H1 (cell line): ENCODE measurements around the gene LPCAT1. TPM values are rescaled to one million over a fixed set of nuclear protein-coding genes. Genes with fewer than 3 reads are reported as not detected.

Experiments used
- POLR2A ChIP-seq, 2 experiments: IDR thresholded peaks; 1 replicate in 1 of 2; 2 replicates in 1 of 2; pipeline ENCODE4 v1.6.1; 2011; ENCODE audit warnings: low read depth in 2 of 2, low read length in 2 of 2, mild to moderate bottlenecking in 2 of 2; ENCODE audit errors: control extremely low read depth in 1 of 2
- SP1 ChIP-seq: IDR thresholded peaks from 2 replicates; pipeline ENCODE4 v1.6.1; 2011; ENCODE audit warnings: low read depth, low read length
- SP4 ChIP-seq: IDR thresholded peaks from 2 replicates; pipeline ENCODE4 v1.6.1; 2012; ENCODE audit warnings: low read length, inconsistent platforms
- polyA plus RNA-seq, 7 experiments: library from polyadenylated mRNA; depleted of rRNA in 3 of 7; stranded (reverse) in 5 of 7; unstranded in 2 of 7; fragments of >200 nt in 5 of 7; fragments of 200-250 nt in 2 of 7; gene quantifications; 1 replicate in 5 of 7; 2 replicates in 1 of 7; 4 replicates in 1 of 7; pipeline versions ENCODE4 v1.2.1 to v1.2.3, GENCODE V29; 2011 to 2013; ENCODE audit warnings: missing spikeins in 2 of 7, mixed read lengths in 2 of 7
- total RNA-seq: library from RNA; stranded (reverse); fragmentation: NEBNext Ultra II Directional; extraction: Animal tissue kit (Norgen Biotek cat#: 25700); gene quantifications from 2 replicates; pipeline ENCODE4 v1.2.1, GENCODE V29; 2021

Gene LPCAT1
- total and polyA plus RNA-seq, 2 of the 8 experiments (the other 6 are each of a cell fraction or from before 2014, with no cell fraction given): 107 to 260 TPM

- no peak for TF ChIP-seq SP4
- TF ChIP-seq SP1: no peak
- no peak for TF ChIP-seq POLR2A (IDR thresholded peaks at IDR 0.05; ENCODE audit: control extremely low read depth in 1 of 2, low read depth in 2 of 2, low read length in 2 of 2)
These were observed 21.0 kb downstream of the LPCAT1 start (continued) for GRCh38 chr5:1502737-1503120.
